Stomach (tissue), 19 donors: ENCODE data around the gene MAP6D1. TPM values are rescaled to one million over a fixed set of nuclear protein-coding genes. Genes with fewer than 3 reads are reported as not detected.

Experiments used
- DNase-seq, 2 donors: peaks; one replicate each; pipeline versions ENCODE4 v3.0.0 to v3.0.0-alpha.2; 2013 to 2019
- H3K27ac ChIP-seq, 5 donors: fragments of 200-600 bp in 4 of 5; sonication (generic) in 4 of 5; one replicate each; pipeline ENCODE4 v1.5.1; 2013 to 2019; ENCODE audit warnings: mild to moderate bottlenecking in 1 of 5, moderate library complexity in 1 of 5
- H3K27me3 ChIP-seq, 3 donors: fragments of 200-600 bp; sonication (generic); one replicate each; pipeline ENCODE4 v1.5.1; 2017 to 2019; ENCODE audit warnings: mixed run types in 1 of 3
- H3K36me3 ChIP-seq, 4 donors: fragments of 200-600 bp; sonication (generic); 1 replicate in 3 of 4; 2 replicates in 1 of 4; pipeline ENCODE4 v1.5.1; 2016 to 2019
- H3K4me1 ChIP-seq, 4 donors: fragments of 200-600 bp; sonication (generic); one replicate each; pipeline ENCODE4 v1.5.1; 2016 to 2019
- H3K4me3 ChIP-seq, 4 donors: fragments of 200-600 bp; sonication (generic) in 3 of 4; one replicate each; pipeline ENCODE4 v1.5.1; 2016 to 2019; ENCODE audit warnings: mild to moderate bottlenecking in 1 of 4
- H3K9me3 ChIP-seq, 4 donors: fragments of 200-600 bp; sonication (generic); one replicate each; pipeline ENCODE4 v1.5.1; 2016 to 2019
- EP300 ChIP-seq: sonication (generic); formaldehyde crosslinking; IDR thresholded peaks from one replicate; pipeline ENCODE4 v1.6.1; 2017; ENCODE audit warnings: antibody characterized with exemption
- POLR2A ChIP-seq, 4 donors: fragments of 450-650 bp; IDR thresholded peaks; one replicate each; pipeline ENCODE4 v1.6.1; 2016; ENCODE audit warnings: antibody characterized with exemption in 4 of 4, control low read depth in 2 of 4, mild to moderate bottlenecking in 1 of 4, moderate library complexity in 1 of 4
- POLR2AphosphoS5 ChIP-seq, 3 donors: sonication (generic); formaldehyde crosslinking; IDR thresholded peaks; one replicate each; pipeline ENCODE4 v1.6.1; 2016; ENCODE audit warnings: antibody characterized with exemption in 3 of 3
- WGBS, 5 donors: extraction: QIAGEN DNeasy Blood & Tissue Kit in 3 of 5; methylation state at CpG; one replicate each; pipeline versions ENCODE4 v1.1.5 to v1.1.7; 2013 to 2018; 5-methylcytosine and 5-hydroxymethylcytosine counted together
- intact Hi-C: fragments of 100-400 bp; cut with DNase I; formaldehyde crosslinking; loops from one replicate; pipeline ENCODE4 v1.15.1; 2023; ENCODE audit warnings: low total_unique reads
- long read RNA-seq, 10 donors: transcript quantifications; one replicate each; lab custom pipeline, GENCODE V29; 2026
- polyA plus RNA-seq, 3 donors: library from polyadenylated mRNA; stranded (reverse); fragments of 200-250 nt; gene quantifications; one replicate each; pipeline ENCODE4 v1.2.3, GENCODE V29; 2013
- total RNA-seq, 5 donors: library from RNA; depleted of rRNA; stranded (reverse); fragments of >200 nt; gene quantifications; one replicate each; pipeline versions ENCODE4 v1.1.0 to v1.2.3, GENCODE V29; 2014 to 2016
- TF ChIP-seq, protein P1 (sequence below), 7 experiments: fragments of 450-650 bp in 4 of 7; fragments of 200-600 bp in 3 of 7; sonication (generic) in 3 of 7; IDR thresholded peaks; one replicate each; pipeline ENCODE4 v1.5.1; 2016 to 2019; ENCODE audit warnings: antibody characterized with exemption in 7 of 7, control low read depth in 2 of 7, mild to moderate bottlenecking in 1 of 7
- donor health status: healthy with polysubstance abuse.
- donor health status: Bipolar disorder and iron deficiency.
- donor health status: healthy.

MAP6D1 gene
- total RNA-seq: under 1 TPM in 1 of 5 donors, not detected in 4; 0.58 TPM
- polyA plus RNA-seq: 1 to 10 TPM in 1 of 3 donors, under 1 TPM in 1, not detected in 1; 0.25 to 1.0 TPM
- long read RNA-seq, donor 1: 0 reads
- long read RNA-seq, donor 2: 0 reads
- long read RNA-seq, donor 3, partial matches to known transcripts: 0 of 1 reads
- long read RNA-seq, donor 3, other reads (novel, unspliced or antisense): 0 of 1 reads
- long read RNA-seq, donor 4: 0 reads
- long read RNA-seq, donor 5: 0 reads
- long read RNA-seq, donor 6: 0 reads
- long read RNA-seq, donor 7, partial matches to known transcripts: 0 of 1 reads
- long read RNA-seq, donor 7, other reads (novel, unspliced or antisense): 0 of 1 reads
- long read RNA-seq, donor 8, partial matches to known transcripts: 0 of 1 reads
- long read RNA-seq, donor 8, other reads (novel, unspliced or antisense): 0 of 1 reads
- long read RNA-seq, donor 9: 0 reads
- long read RNA-seq, donor 10: 0 reads

DNA sequence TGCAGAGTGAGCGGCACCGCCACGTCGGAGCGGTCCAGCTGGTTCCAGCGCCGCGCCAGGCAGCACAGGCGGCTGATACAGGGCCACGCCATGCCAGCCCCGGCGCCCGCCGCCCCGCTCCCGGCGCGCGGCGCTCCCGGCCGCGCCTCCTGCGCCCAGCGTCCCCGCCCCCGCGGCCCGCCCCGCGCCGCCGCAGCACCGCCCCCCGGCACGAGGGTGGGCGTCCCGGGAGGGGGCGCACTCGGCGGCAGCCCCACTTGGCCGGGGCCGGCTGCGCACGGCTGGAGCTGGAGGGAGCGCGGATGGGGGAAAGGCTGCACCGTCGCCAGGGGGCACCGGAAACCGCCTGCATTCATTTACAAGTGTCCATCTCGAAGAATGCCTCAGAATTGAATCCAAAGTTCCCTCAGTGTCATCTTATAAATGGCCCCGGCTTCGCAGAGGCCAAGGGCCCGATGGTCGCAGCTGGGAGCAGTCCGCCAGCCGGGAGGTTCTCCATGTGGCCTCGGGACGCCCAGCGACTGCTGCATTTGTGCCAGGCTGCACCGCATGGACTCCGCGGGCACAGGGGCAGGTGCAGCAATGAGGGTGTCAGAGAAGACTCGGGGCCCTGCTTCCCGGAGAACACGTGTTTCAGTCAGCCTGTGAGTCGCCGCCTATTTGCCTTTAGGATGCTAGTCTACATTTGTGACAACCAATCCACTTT is at the start of gene MAP6D1:
Gene MAP6D1 (minus strand): TSS at position 122 of the 706 bp plus-strand sequence. CDS start 30 bp downstream, at position 92.
- DNase-seq: peak in 1 of 2 donors; percentile 80
- Histone ChIP-seq H3K27ac (peak within 1 kb of the TSS in 2 of 5 donors; percentile 55 to 56), H3K9me3 (no peaks in the 10 kb centered on the region), H3K4me3 (peak within 1 kb of the TSS; percentile 60 to 82 (median 67)), H3K36me3 (peaks cover 6 to 31% (median 31%) of the 10 kb centered on the region in 4 donors), H3K27me3 (no peaks in the 10 kb centered on the region), H3K4me1 (peaks cover 8 to 22% (median 17%) of the 10 kb centered on the region in 4 donors)
- intact Hi-C loops: no loop called here
- TF ChIP-seq, protein P1, sequence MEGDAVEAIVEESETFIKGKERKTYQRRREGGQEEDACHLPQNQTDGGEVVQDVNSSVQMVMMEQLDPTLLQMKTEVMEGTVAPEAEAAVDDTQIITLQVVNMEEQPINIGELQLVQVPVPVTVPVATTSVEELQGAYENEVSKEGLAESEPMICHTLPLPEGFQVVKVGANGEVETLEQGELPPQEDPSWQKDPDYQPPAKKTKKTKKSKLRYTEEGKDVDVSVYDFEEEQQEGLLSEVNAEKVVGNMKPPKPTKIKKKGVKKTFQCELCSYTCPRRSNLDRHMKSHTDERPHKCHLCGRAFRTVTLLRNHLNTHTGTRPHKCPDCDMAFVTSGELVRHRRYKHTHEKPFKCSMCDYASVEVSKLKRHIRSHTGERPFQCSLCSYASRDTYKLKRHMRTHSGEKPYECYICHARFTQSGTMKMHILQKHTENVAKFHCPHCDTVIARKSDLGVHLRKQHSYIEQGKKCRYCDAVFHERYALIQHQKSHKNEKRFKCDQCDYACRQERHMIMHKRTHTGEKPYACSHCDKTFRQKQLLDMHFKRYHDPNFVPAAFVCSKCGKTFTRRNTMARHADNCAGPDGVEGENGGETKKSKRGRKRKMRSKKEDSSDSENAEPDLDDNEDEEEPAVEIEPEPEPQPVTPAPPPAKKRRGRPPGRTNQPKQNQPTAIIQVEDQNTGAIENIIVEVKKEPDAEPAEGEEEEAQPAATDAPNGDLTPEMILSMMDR (IDR thresholded peaks at IDR 0.05): no peak
- no peak for TF ChIP-seq POLR2A (IDR thresholded peaks at IDR 0.05)
- no peak for TF ChIP-seq POLR2AphosphoS5 (IDR thresholded peaks at IDR 0.05)
- no peak for TF ChIP-seq EP300
- WGBS, 5 donors: 4 to 11% (median 5%) methylated on average over 8 to 69 of the region's 69 CpGs

GRCh38 chr3:183873914-183874313 is 48.5 kb upstream of the MAP6D1 start:
- no peak for DNase-seq

GRCh38 chr3:183871541-183871940 is 46.2 kb upstream of the MAP6D1 start:
- intact Hi-C loops: no loop called here
- peaks cover 7 to 19% (median 14%) of the 10 kb centered on the region in 4 donors for H3K36me3 ChIP-seq
- no peaks in the 10 kb centered on the region for H3K9me3 ChIP-seq
- no peak overlapping the region for H3K27ac ChIP-seq
- H3K4me3 ChIP-seq: no peak overlapping the region
- TF ChIP-seq, protein P1 (IDR thresholded peaks at IDR 0.05): no peak
- TF ChIP-seq EP300 (no peak), POLR2AphosphoS5 (IDR thresholded peaks at IDR 0.05) (no peak), POLR2A (IDR thresholded peaks at IDR 0.05) (no peak)
- peaks cover 9 to 55% (median 33%) of the 10 kb centered on the region in 4 donors for H3K4me1 ChIP-seq
- H3K27me3 ChIP-seq: no peaks in the 10 kb centered on the region
- 46 to 74% (median 53%) methylated on average over 2 of the region's 2 CpGs for WGBS, 5 donors
- DNase-seq: no peak

More at GRCh38 chr3:183873914-183874313, 48.5 kb upstream of the MAP6D1 start:
- TF ChIP-seq, protein P1 (IDR thresholded peaks at IDR 0.05): no peak
- TF ChIP-seq POLR2AphosphoS5 (IDR thresholded peaks at IDR 0.05): no peak
- no peak for TF ChIP-seq POLR2A (IDR thresholded peaks at IDR 0.05)
- TF ChIP-seq EP300: no peak
- peaks cover 0 to 16% (median 10%) of the 10 kb centered on the region in 4 donors for H3K36me3 ChIP-seq
- H3K9me3 ChIP-seq: no peaks in the 10 kb centered on the region
- H3K27ac ChIP-seq: no peak overlapping the region
- intact Hi-C loops: no loop called here
- no peak overlapping the region for H3K4me3 ChIP-seq
- H3K4me1 ChIP-seq: peaks cover 9 to 69% (median 33%) of the 10 kb centered on the region in 4 donors
- H3K27me3 ChIP-seq: no peaks in the 10 kb centered on the region
- WGBS, 5 donors: 48 to 63% (median 58%) methylated on average over 3 of the region's 3 CpGs

DNA sequence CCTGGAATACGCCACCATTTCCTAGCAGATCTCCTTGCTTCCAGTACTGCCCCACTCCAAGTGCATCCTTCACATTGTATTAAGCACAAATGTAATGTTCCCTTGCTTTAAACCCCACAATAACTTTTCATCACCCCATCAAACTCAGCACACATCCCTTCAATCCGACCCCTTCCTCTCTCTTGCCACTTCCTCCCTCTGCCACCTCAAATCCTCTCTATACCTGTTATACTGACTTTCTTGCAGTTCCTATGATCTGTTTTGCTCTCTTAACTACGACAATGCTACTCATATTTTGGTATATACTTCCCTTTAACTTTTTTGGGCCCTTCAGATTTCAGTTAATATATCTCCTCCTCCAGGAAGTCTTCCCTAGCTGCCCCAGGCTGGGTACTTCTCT is 45.2 kb upstream of the MAP6D1 start:
- intact Hi-C loops: no loop called here

More for the DNA sequence above, 45.2 kb upstream of the MAP6D1 start:
- H3K36me3 ChIP-seq: peaks cover 14 to 29% (median 24%) of the 10 kb centered on the region in 4 donors
- H3K9me3 ChIP-seq: no peaks in the 10 kb centered on the region
- DNase-seq: no peak
- no peak for TF ChIP-seq POLR2A (IDR thresholded peaks at IDR 0.05)
- TF ChIP-seq EP300: no peak
- TF ChIP-seq, protein P1 (IDR thresholded peaks at IDR 0.05): no peak
- no peak for TF ChIP-seq POLR2AphosphoS5 (IDR thresholded peaks at IDR 0.05)
- H3K27me3 ChIP-seq: no peaks in the 10 kb centered on the region
- no peak overlapping the region for H3K4me3 ChIP-seq
- H3K27ac ChIP-seq: no peak overlapping the region
- peaks cover 9 to 48% (median 31%) of the 10 kb centered on the region in 4 donors for H3K4me1 ChIP-seq
- WGBS, 5 donors: 87 to 92% (median 90%) methylated on average over 3 of the region's 3 CpGs
